Peyer's patch (tissue), 4 donors: ENCODE data around the gene TCF21. TPM values are rescaled to one million over a fixed set of nuclear protein-coding genes. Genes with fewer than 3 reads are reported as not detected.

Source experiments
- DNase-seq, 3 donors: peaks; one replicate each; pipeline ENCODE4 v3.0.0-alpha.2; 2017 to 2019
- H3K27ac ChIP-seq, 4 donors: fragments of 200-600 bp; sonication (generic); one replicate each; pipeline ENCODE4 v1.5.1; 2016 to 2019
- H3K27me3 ChIP-seq, 2 donors: fragments of 200-600 bp; sonication (generic); one replicate each; pipeline ENCODE4 v1.5.1; 2019
- H3K36me3 ChIP-seq, 3 donors: fragments of 200-600 bp; sonication (generic); one replicate each; pipeline ENCODE4 v1.5.1; 2016 to 2019
- H3K4me1 ChIP-seq, 4 donors: fragments of 200-600 bp; sonication (generic); one replicate each; pipeline ENCODE4 v1.5.1; 2016 to 2019
- H3K4me3 ChIP-seq, 4 donors: fragments of 200-600 bp; sonication (generic); 1 replicate in 3 of 4; 2 replicates in 1 of 4; pipeline ENCODE4 v1.5.1; 2016 to 2019; ENCODE audit warnings: mild to moderate bottlenecking in 1 of 4
- H3K9me3 ChIP-seq, 4 donors: fragments of 200-600 bp; sonication (generic); one replicate each; pipeline ENCODE4 v1.5.1; 2016 to 2019; ENCODE audit warnings: mild to moderate bottlenecking in 1 of 4
- CTCF ChIP-seq, 6 experiments: fragments of 450-650 bp in 4 of 6; fragments of 200-600 bp in 2 of 6; sonication (generic) in 1 of 6; IDR thresholded peaks; one replicate each; pipeline ENCODE4 v1.5.1; 2017 to 2019; ENCODE audit warnings: antibody characterized with exemption in 6 of 6, mild to moderate bottlenecking in 3 of 6, moderate library complexity in 1 of 6
- POLR2A ChIP-seq, 2 donors: fragments of 450-650 bp; IDR thresholded peaks; one replicate each; pipeline ENCODE4 v1.5.1; 2017; ENCODE audit warnings: antibody characterized with exemption in 2 of 2, mild to moderate bottlenecking in 2 of 2, moderate library complexity in 2 of 2
- total RNA-seq, 4 donors: library from RNA; depleted of rRNA; stranded (reverse); fragments of >200 nt; gene quantifications; one replicate each; pipeline ENCODE4 v1.1.0, GENCODE V29; 2016

TCF21 gene
- total RNA-seq, 4 donors from 2014 or later: 2.5 to 29.7 (median 4.7) TPM

- no peak for TF ChIP-seq CTCF (IDR thresholded peaks at IDR 0.05)
- no peak for TF ChIP-seq POLR2A (IDR thresholded peaks at IDR 0.05)
- H3K27me3 ChIP-seq: no peaks in the 10 kb centered on the region
These were observed 9.3 kb downstream of the TCF21 start for GRCh38 chr6:133898263-133898662.

GRCh38 chr6:133899556-133899955 is 10.6 kb downstream of the TCF21 start:
- no peak overlapping the region for H3K27ac ChIP-seq
- no peaks in the 10 kb centered on the region for H3K27me3 ChIP-seq
- H3K9me3 ChIP-seq: no peaks in the 10 kb centered on the region
- peaks cover 0 to 27% (median 0%) of the 10 kb centered on the region in 4 donors for H3K4me1 ChIP-seq
- no peak for DNase-seq
- H3K4me3 ChIP-seq: no peak overlapping the region
- TF ChIP-seq POLR2A (IDR thresholded peaks at IDR 0.05): no peak
- TF ChIP-seq CTCF (IDR thresholded peaks at IDR 0.05): no peak
- no peaks in the 10 kb centered on the region for H3K36me3 ChIP-seq

More at GRCh38 chr6:133898263-133898662, 9.3 kb downstream of the TCF21 start:
- peaks cover 0 to 33% (median 0%) of the 10 kb centered on the region in 4 donors for H3K4me1 ChIP-seq
- H3K9me3 ChIP-seq: no peaks in the 10 kb centered on the region
- no peak overlapping the region for H3K27ac ChIP-seq
- no peak for DNase-seq
- no peak overlapping the region for H3K4me3 ChIP-seq
- no peaks in the 10 kb centered on the region for H3K36me3 ChIP-seq

- Histone ChIP-seq H3K27ac (no peak overlapping the region), H3K4me3 (no peak overlapping the region), H3K9me3 (no peaks in the 10 kb centered on the region), H3K4me1 (no peaks in the 10 kb centered on the region), H3K36me3 (no peaks in the 10 kb centered on the region), H3K27me3 (no peaks in the 10 kb centered on the region)
- TF ChIP-seq POLR2A (IDR thresholded peaks at IDR 0.05) (no peak), CTCF (IDR thresholded peaks at IDR 0.05) (no peak)
- DNase-seq: no peak
These were observed 14.9 kb downstream of the TCF21 start for GRCh38 chr6:133903855-133904254.

- Histone ChIP-seq H3K9me3 (no peaks in the 10 kb centered on the region), H3K27ac (no peak overlapping the region), H3K36me3 (no peaks in the 10 kb centered on the region), H3K27me3 (no peaks in the 10 kb centered on the region), H3K4me3 (no peak overlapping the region), H3K4me1 (no peaks in the 10 kb centered on the region)
- TF ChIP-seq POLR2A (IDR thresholded peaks at IDR 0.05) (no peak), CTCF (IDR thresholded peaks at IDR 0.05) (no peak)
- no peak for DNase-seq
These were observed 17.1 kb downstream of the TCF21 start for GRCh38 chr6:133906050-133906449.

- no peaks in the 10 kb centered on the region for H3K4me1 ChIP-seq
- H3K9me3 ChIP-seq: no peaks in the 10 kb centered on the region
- no peaks in the 10 kb centered on the region for H3K36me3 ChIP-seq
- peak overlapping the region in 1 of 4 donors; percentile 12 for H3K27ac ChIP-seq
- DNase-seq: peak; percentile 80 to 96 (median 91)
- TF ChIP-seq POLR2A (IDR thresholded peaks at IDR 0.05) (no peak), CTCF (IDR thresholded peaks at IDR 0.05) (peak; percentile 47 to 90 (median 82))
- H3K27me3 ChIP-seq: no peaks in the 10 kb centered on the region
- peak overlapping the region in 1 of 4 donors; percentile 15 for H3K4me3 ChIP-seq
These were observed 27.8 kb downstream of the TCF21 start for GRCh38 chr6:133916650-133917151.

GRCh38 chr6:133917781-133918180 is 28.9 kb downstream of the TCF21 start:
- no peaks in the 10 kb centered on the region for H3K27me3 ChIP-seq
- H3K36me3 ChIP-seq: no peaks in the 10 kb centered on the region
- no peak overlapping the region for H3K4me3 ChIP-seq
- no peak for DNase-seq
- H3K27ac ChIP-seq: no peak overlapping the region
- no peaks in the 10 kb centered on the region for H3K4me1 ChIP-seq
- no peaks in the 10 kb centered on the region for H3K9me3 ChIP-seq
- no peak for TF ChIP-seq POLR2A (IDR thresholded peaks at IDR 0.05)
- no peak for TF ChIP-seq CTCF (IDR thresholded peaks at IDR 0.05)
